T-cell (primary cell): ENCODE data around the gene ACVR1B. TPM values are rescaled to one million over a fixed set of nuclear protein-coding genes. Genes with fewer than 3 reads are reported as not detected.

Experiments
- ATAC-seq, 4 experiments: fragments of 200-7000 bp in 3 of 4; fragments of 150-1000 bp in 1 of 4; cut with Tn5 transposase; replicated peaks in 1 of 4; 1 replicate in 3 of 4; 2 replicates in 1 of 4; pipeline ENCODE4 v1.10.0; 2021; ENCODE audit warnings: moderate library complexity in 3 of 4, mild to moderate bottlenecking in 2 of 4, moderate number of reproducible peaks in 1 of 4
- CTCF ChIA-PET, 2 donors: fragments of 300-600 bp; sonication (Branson Sonifier 250); formaldehyde crosslinking; loops; one replicate each; lab custom pipeline; 2022; ENCODE audit warnings: antibody characterized with exemption in 2 of 2; lab: Charles Lee
- POLR2A ChIA-PET, 2 donors: fragments of 300-600 bp; sonication (Branson Sonifier 250); formaldehyde crosslinking; loops; one replicate each; lab custom pipeline; 2022; ENCODE audit warnings: antibody characterized with exemption in 2 of 2; lab: Charles Lee
- DNase-seq, 35 experiments: peaks; one replicate each; pipeline versions ENCODE4 v3.0.0 to v3.0.0-alpha.2; 2013 to 2023
- H3K27ac ChIP-seq: one replicate; pipeline ENCODE4 v1.5.1; 2013; ENCODE audit warnings: low read length
- H3K27me3 ChIP-seq, 2 experiments: replicated peaks in 1 of 2; 1 replicate in 1 of 2; 2 replicates in 1 of 2; pipeline versions ENCODE4 v1.6.1 to v1.7.0; 2013; ENCODE audit warnings: low read length in 1 of 2, mixed read lengths in 1 of 2; ENCODE audit not compliant: control insufficient read depth in 2 of 2, insufficient read depth in 2 of 2; ENCODE audit errors: extremely low read depth in 1 of 2
- H3K36me3 ChIP-seq, 2 donors: 1 replicate in 1 of 2; 2 replicates in 1 of 2; pipeline versions ENCODE4 v1.6.1 to v1.7.0; 2013; ENCODE audit warnings: low read length in 1 of 2; ENCODE audit not compliant: control insufficient read depth in 2 of 2, insufficient read depth in 1 of 2; ENCODE audit errors: extremely low read depth in 1 of 2
- H3K4me1 ChIP-seq, 2 experiments: 1 replicate in 1 of 2; 2 replicates in 1 of 2; pipeline versions ENCODE4 v1.6.1 to v1.7.0; 2013; ENCODE audit warnings: low read length in 2 of 2, mixed read lengths in 1 of 2; ENCODE audit not compliant: insufficient read depth in 2 of 2, control insufficient read depth in 1 of 2; ENCODE audit errors: extremely low read depth in 1 of 2
- H3K4me3 ChIP-seq, 2 donors: 1 replicate in 1 of 2; 2 replicates in 1 of 2; pipeline versions ENCODE4 v1.5.1 to v1.7.0; 2013; ENCODE audit warnings: mild to moderate bottlenecking in 2 of 2, low read length in 1 of 2, moderate library complexity in 1 of 2; ENCODE audit not compliant: control insufficient read depth in 1 of 2; ENCODE audit errors: extremely low read depth in 1 of 2
- H3K9me3 ChIP-seq: 2 replicates; pipeline ENCODE4 v1.7.0; 2013
- H3K27ac Mint-ChIP-seq, 2 donors: one replicate each; pipeline ENCODE4 v1.8.0; 2020 to 2021; ENCODE audit warnings: mild to moderate bottlenecking in 2 of 2, mixed read lengths in 2 of 2
- H3K27me3 Mint-ChIP-seq, 2 donors: one replicate each; pipeline ENCODE4 v1.8.0; 2021 to 2022; ENCODE audit warnings: mixed read lengths in 2 of 2
- H3K36me3 Mint-ChIP-seq: one replicate; pipeline ENCODE4 v1.8.0; 2021; ENCODE audit warnings: mixed read lengths
- H3K4me1 Mint-ChIP-seq, 3 donors: one replicate each; pipeline ENCODE4 v1.8.0; 2020 to 2022; ENCODE audit warnings: mixed read lengths in 3 of 3, mild to moderate bottlenecking in 1 of 3
- H3K4me3 Mint-ChIP-seq, 3 donors: one replicate each; pipeline ENCODE4 v1.8.0; 2020 to 2022; ENCODE audit warnings: mild to moderate bottlenecking in 3 of 3, mixed read lengths in 3 of 3, moderate library complexity in 3 of 3
- H3K9me3 Mint-ChIP-seq, 3 donors: one replicate each; pipeline ENCODE4 v1.8.0; 2020 to 2022; ENCODE audit warnings: mixed read lengths in 3 of 3
- WGBS: methylation state at CpG from one replicate; pipeline ENCODE4 v1.1.5; 2013; ENCODE audit warnings: missing lambda C conversion rate; ENCODE audit not compliant: insufficient coverage; 5-methylcytosine and 5-hydroxymethylcytosine counted together
- total RNA-seq, 35 experiments: library from RNA in 6 of 35; stranded (reverse) in 6 of 35; fragments of 120-200 nt in 1 of 35; gene quantifications; one replicate each; pipeline versions ENCODE4 v1.2.1 to v1.2.4 and lab custom pipeline; 2013 to 2026

ACVR1B gene
- total RNA-seq, 5 donors from 2014 or later (not counting 1 experiment from before 2014, with no cell fraction given) = 9.0 to 12.6 (median 11.8) TPM

DNA sequence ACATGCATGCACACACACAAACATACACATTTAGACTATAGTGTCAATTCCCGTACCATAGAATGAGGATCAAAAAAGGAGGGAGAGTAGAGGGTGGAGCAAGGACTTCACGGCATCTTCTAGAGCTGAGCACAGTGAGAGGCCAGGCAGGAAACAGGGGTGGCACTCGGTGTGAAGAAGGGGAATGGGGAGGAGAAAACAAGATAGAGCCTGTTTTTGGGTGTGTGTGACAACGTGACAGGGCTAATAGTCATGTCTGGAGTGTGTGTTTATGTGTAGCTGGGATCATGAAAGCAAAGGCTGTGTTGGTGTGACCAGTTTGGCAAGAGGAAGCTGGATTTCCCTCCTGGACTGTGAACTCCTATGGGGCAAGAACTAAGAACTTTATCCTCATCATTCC is 9.9 kb upstream of the ACVR1B start:
- Mint-ChIP-seq H3K36me3 (peaks cover 7% of the 10 kb centered on the region), H3K27ac (no peak overlapping the region), H3K9me3 (peaks cover 5 to 15% (median 11%) of the 10 kb centered on the region in 3 donors), H3K4me3 (no peak overlapping the region), H3K4me1 (peaks cover 4 to 8% (median 6%) of the 10 kb centered on the region in 3 donors), H3K27me3 (peaks cover 4 to 10% of the 10 kb centered on the region in 2 donors)
- ChIA-PET CTCF (no interaction called here), POLR2A (no interaction called here)
- Histone ChIP-seq H3K27me3 (peaks cover 0 to 19% of the 10 kb centered on the region in 2 experiments), H3K4me1 (no peaks in the 10 kb centered on the region), H3K9me3 (no peaks in the 10 kb centered on the region), H3K36me3 (no peaks in the 10 kb centered on the region), H3K4me3 (no peak overlapping the region), H3K27ac (no peak overlapping the region)
- DNase-seq (no peak), ATAC-seq (no peak)
- 31% methylated on average over 3 of the region's 4 CpGs for WGBS

DNA sequence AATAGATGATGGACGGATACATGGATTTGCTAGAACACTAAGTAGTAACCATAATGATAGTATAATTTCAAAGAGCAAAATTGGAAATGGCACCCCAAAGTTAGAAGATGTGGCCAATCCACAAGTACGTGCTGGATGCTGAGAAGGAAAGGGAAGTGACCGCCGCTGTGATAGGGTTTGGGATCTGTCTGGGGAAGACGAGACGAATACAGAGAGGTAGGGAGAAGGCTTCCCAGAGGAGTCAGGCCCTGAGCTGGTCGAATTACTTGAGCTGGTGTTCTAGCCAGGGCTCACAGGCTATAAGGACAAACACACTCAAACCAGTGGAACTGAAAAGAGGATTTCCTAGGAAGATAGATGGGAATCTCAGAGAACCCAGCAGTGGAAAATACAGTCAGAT is 9.4 kb upstream of the ACVR1B start:
- Histone ChIP-seq H3K27ac (no peak overlapping the region), H3K27me3 (peaks cover 0 to 19% of the 10 kb centered on the region in 2 experiments), H3K36me3 (no peaks in the 10 kb centered on the region), H3K4me1 (no peaks in the 10 kb centered on the region), H3K9me3 (no peaks in the 10 kb centered on the region), H3K4me3 (no peak overlapping the region)
- ATAC-seq (no peak), DNase-seq (no peak)
- CTCF ChIA-PET = no interaction called here
- 88% methylated on average over 3 of the region's 7 CpGs for WGBS
- peaks cover 4 to 8% (median 6%) of the 10 kb centered on the region in 3 donors for H3K4me1 Mint-ChIP-seq
- POLR2A ChIA-PET = no interaction called here
- peaks cover 5 to 15% (median 11%) of the 10 kb centered on the region in 3 donors for H3K9me3 Mint-ChIP-seq
- peaks cover 4 to 10% of the 10 kb centered on the region in 2 donors for H3K27me3 Mint-ChIP-seq
- H3K4me3 Mint-ChIP-seq = no peak overlapping the region
- no peak overlapping the region for H3K27ac Mint-ChIP-seq
- H3K36me3 Mint-ChIP-seq = peaks cover 7% of the 10 kb centered on the region

DNA sequence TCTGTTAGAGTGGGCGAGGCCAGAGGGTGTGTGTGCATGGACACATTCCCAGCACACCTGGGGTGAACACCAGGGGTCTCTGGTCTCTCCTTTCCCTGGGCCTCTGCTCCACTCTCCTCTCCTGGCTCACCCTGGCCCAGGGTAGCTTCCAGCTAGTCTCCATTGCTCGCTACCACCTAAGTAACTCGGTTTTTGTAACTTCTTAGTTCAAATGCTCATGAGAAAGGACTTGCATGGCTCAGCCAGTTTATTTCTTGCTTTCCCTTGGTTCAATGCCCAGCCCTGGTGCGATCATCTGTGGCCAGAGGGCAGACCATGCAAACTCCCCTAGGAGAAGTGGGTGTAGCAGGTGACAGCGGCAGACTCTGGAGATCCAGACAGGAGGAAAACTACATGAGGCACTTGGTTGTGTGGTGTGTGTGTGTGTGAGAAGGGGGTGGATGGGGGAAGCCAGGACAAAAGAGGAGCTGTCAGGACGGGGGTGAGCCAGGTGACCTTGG is 8.9 kb upstream of the ACVR1B start:
- Histone ChIP-seq H3K27me3 (peaks cover 0 to 19% of the 10 kb centered on the region in 2 experiments), H3K27ac (no peak overlapping the region), H3K9me3 (no peaks in the 10 kb centered on the region), H3K4me1 (no peaks in the 10 kb centered on the region), H3K36me3 (no peaks in the 10 kb centered on the region), H3K4me3 (no peak overlapping the region)
- Mint-ChIP-seq H3K27me3 (peaks cover 4 to 10% of the 10 kb centered on the region in 2 donors), H3K27ac (no peak overlapping the region), H3K9me3 (peaks cover 5 to 15% (median 11%) of the 10 kb centered on the region in 3 donors), H3K4me3 (no peak overlapping the region), H3K36me3 (peaks cover 7% of the 10 kb centered on the region), H3K4me1 (peaks cover 4 to 8% (median 6%) of the 10 kb centered on the region in 3 donors)
- ATAC-seq (no peak), DNase-seq (no peak)
- CTCF ChIA-PET = no interaction called here
- WGBS = 88% methylated on average over 4 of the region's 6 CpGs
- POLR2A ChIA-PET = no interaction called here

DNA sequence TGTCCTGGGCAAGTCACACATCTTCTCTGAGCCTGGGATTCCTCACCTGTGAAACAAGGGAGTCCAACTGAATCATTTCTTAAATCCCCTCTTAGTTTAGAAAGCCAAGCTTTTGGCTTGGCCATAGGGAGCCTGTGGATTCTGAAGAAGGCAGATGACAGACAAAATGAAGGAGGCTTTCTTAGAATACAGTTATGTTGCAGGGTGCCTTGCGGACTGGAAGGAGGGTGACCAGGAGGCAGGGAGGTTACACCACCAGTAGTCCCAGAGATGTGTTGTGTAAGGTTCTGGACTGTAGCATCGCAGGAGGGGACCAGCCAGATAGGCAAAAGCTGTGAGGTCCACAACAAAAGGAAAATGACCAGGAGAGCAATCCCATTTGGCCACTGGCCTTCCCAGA is 8.2 kb upstream of the ACVR1B start:
- CTCF ChIA-PET = no interaction called here
- peaks cover 7% of the 10 kb centered on the region for H3K36me3 Mint-ChIP-seq
- no peaks in the 10 kb centered on the region for H3K9me3 ChIP-seq
- ATAC-seq (no peak), DNase-seq (no peak)
- 100% methylated on average over 1 of the region's 2 CpGs for WGBS
- H3K9me3 Mint-ChIP-seq = peaks cover 5 to 15% (median 11%) of the 10 kb centered on the region in 3 donors
- peaks cover 0 to 15% of the 10 kb centered on the region in 2 experiments for H3K27me3 ChIP-seq
- H3K4me1 Mint-ChIP-seq = peaks cover 4 to 8% (median 6%) of the 10 kb centered on the region in 3 donors
- H3K27ac Mint-ChIP-seq = no peak overlapping the region
- H3K4me3 ChIP-seq = no peak overlapping the region
- no peaks in the 10 kb centered on the region for H3K36me3 ChIP-seq
- no peaks in the 10 kb centered on the region for H3K4me1 ChIP-seq
- POLR2A ChIA-PET = no interaction called here
- peaks cover 10% of the 10 kb centered on the region in 2 donors for H3K27me3 Mint-ChIP-seq
- no peak overlapping the region for H3K27ac ChIP-seq
- H3K4me3 Mint-ChIP-seq = no peak overlapping the region

DNA sequence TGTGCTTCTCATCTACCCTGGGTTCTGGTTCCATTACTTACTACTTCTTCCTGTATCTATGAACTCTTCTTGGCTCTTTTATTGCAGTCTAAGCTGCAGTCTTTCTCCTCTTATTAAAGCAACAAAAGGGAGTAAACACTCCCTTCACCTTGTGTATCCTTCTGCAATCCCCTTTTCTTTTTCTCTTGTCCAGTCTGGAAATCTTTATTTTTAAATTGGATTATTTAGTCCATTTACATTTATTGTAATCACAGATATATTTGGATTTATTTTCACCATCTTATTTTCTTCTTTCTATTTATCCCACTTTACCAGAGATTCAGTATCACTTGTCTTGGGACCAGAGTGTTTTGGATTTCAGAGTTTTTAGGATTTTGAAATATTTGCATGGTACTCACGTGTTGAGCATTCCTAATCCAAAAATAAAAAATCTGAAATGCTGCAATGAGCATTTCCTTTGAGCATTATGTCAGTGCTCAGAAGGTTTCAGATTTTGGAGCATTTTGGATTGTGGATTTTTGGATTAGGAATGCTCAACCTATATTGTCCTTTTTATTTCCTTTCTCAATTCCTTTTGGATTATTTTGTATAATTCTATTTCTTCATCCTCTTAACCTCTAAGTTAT is 6.8 kb upstream of the ACVR1B start:
- Histone ChIP-seq H3K4me3 (no peak overlapping the region), H3K9me3 (no peaks in the 10 kb centered on the region), H3K27ac (no peak overlapping the region), H3K27me3 (peaks cover 0 to 17% of the 10 kb centered on the region in 2 experiments), H3K4me1 (no peaks in the 10 kb centered on the region), H3K36me3 (no peaks in the 10 kb centered on the region)
- no CpG with 5 or more reads among the region's 1 CpG for WGBS
- ATAC-seq = no peak
- peaks cover 10% of the 10 kb centered on the region in 2 donors for H3K27me3 Mint-ChIP-seq
- peaks cover 5 to 15% (median 11%) of the 10 kb centered on the region in 3 donors for H3K9me3 Mint-ChIP-seq
- H3K36me3 Mint-ChIP-seq = peaks cover 7% of the 10 kb centered on the region
- ChIA-PET POLR2A (no interaction called here), CTCF (no interaction called here)
- H3K4me1 Mint-ChIP-seq = peaks cover 4 to 8% (median 6%) of the 10 kb centered on the region in 3 donors
- H3K27ac Mint-ChIP-seq = no peak overlapping the region
- no peak for DNase-seq
- H3K4me3 Mint-ChIP-seq = no peak overlapping the region

DNA sequence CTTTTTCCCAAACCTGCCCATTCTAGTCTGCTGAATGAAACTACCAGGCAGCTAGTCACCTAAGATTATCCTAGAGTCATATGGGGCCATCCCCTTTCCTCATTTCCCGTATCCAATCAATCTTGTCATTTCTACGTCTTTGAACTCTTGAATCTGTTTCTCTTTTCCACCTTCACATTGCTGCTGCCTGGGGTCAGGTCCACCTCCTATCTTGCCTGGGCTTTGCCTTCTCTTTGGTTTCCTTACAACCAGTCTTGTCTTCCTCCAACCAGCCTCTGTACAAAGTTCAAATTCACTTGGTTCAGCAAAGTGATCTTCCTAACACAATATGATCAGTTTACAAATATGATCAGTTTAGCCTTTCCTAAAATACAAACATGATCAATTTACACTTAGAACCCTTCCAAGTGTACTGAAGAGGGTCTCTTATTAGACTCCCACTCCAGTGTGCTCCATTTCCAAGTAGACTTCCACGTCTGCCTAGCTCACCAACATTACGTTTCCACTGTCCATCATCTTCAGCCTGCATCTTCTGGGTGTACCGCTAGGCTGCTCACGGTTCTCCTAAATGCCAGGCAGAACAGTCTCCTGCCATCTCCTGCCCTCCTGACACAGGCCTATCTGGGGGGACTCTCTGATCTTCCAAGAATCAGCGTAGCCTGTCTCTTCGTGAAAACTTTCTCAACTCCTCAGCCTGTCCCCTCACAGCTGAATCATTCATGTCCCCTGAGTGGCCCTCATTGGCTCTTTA is 4.1 kb upstream of the ACVR1B start:
- ATAC-seq (no peak), DNase-seq (no peak)
- H3K9me3 Mint-ChIP-seq = peaks cover 5 to 15% (median 11%) of the 10 kb centered on the region in 3 donors
- H3K27me3 ChIP-seq = peaks cover 0 to 14% of the 10 kb centered on the region in 2 experiments
- CTCF ChIA-PET = interaction anchor here in 1 of 2 donors (0.5 kb wide), 1 partner anchor 24 kb away, joined by 3 read pairs; no protein-coding TSS in a partner anchor
- no peak overlapping the region for H3K4me3 Mint-ChIP-seq
- no peaks in the 10 kb centered on the region for H3K36me3 ChIP-seq
- H3K4me3 ChIP-seq = no peak overlapping the region
- peaks cover 3 to 12% of the 10 kb centered on the region in 2 experiments for H3K4me1 ChIP-seq
- H3K27me3 Mint-ChIP-seq = peaks cover 6 to 7% of the 10 kb centered on the region in 2 donors
- POLR2A ChIA-PET = no interaction called here
- 88% methylated on average over 8 of the region's 8 CpGs for WGBS
- peaks cover 5 to 9% (median 6%) of the 10 kb centered on the region in 3 donors for H3K4me1 Mint-ChIP-seq
- peaks cover 7% of the 10 kb centered on the region for H3K36me3 Mint-ChIP-seq
- no peak overlapping the region for H3K27ac ChIP-seq
- H3K9me3 ChIP-seq = no peaks in the 10 kb centered on the region
- H3K27ac Mint-ChIP-seq = no peak overlapping the region
